COLO829 (cell line): ENCODE data around the gene STARD9.
"Not testable (repeated sequence)": the region's sequence is repeated elsewhere in the genome, so short reads cannot be mapped to it uniquely, and the experiment has no call there.

Experiments used
- DNase-seq: peaks from one replicate; pipeline ENCODE4 v3.0.0; 2012; ENCODE audit warnings: low spot score

STARD9 gene

GRCh38 chr15:42729409-42729808, 154.0 kb downstream of the STARD9 start:
- DNase-seq, result no peak

- DNase-seq, result no peak
Measured at GRCh38 chr15:42730135-42730534, 154.7 kb downstream of the STARD9 start.

GRCh38 chr15:42730536-42730935, 155.1 kb downstream of the STARD9 start:
- DNase-seq, result no peak

- DNase-seq, result no peak
Measured at GRCh38 chr15:42731461-42731860, 156.1 kb downstream of the STARD9 start.

- no peak for DNase-seq
Measured at GRCh38 chr15:42732095-42732827, 156.9 kb downstream of the STARD9 start.

- no peak for DNase-seq
Measured at GRCh38 chr15:42733027-42733426, 157.6 kb downstream of the STARD9 start.

- DNase-seq, result no peak
Measured at GRCh38 chr15:42734076-42734672, 158.8 kb downstream of the STARD9 start.

- DNase-seq, result no peak
Measured at GRCh38 chr15:42735382-42736165, 160.2 kb downstream of the STARD9 start.

GRCh38 chr15:42736178-42736792, 160.9 kb downstream of the STARD9 start:
- DNase-seq, result no peak

- DNase-seq, result peak; percentile 85
Measured at GRCh38 chr15:42736793-42737528, 161.6 kb downstream of the STARD9 start, which contains the start of gene CDAN1. Gene CDAN1 (minus strand): TSS chr15:42737128. CDS start chr15:42737102, 26 bp downstream.

GRCh38 chr15:42737529-42738328, 162.3 kb downstream of the STARD9 start:
- DNase-seq, result no peak

GRCh38 chr15:42741710-42742109, 166.3 kb downstream of the STARD9 start:
- DNase-seq, result no peak

GRCh38 chr15:42742149-42742548, 166.7 kb downstream of the STARD9 start:
- no peak for DNase-seq

GRCh38 chr15:42744195-42744594, 168.8 kb downstream of the STARD9 start:
- DNase-seq, result no peak

GRCh38 chr15:42749266-42749665, 173.9 kb downstream of the STARD9 start:
- DNase-seq, result no peak

- DNase-seq, result no peak
Measured at GRCh38 chr15:42750306-42750705, 174.9 kb downstream of the STARD9 start.

- no peak for DNase-seq
Measured at GRCh38 chr15:42759093-42759492, 183.7 kb downstream of the STARD9 start.

- no peak for DNase-seq
Measured at GRCh38 chr15:42760759-42761158, 185.4 kb downstream of the STARD9 start.

- DNase-seq, result not testable (repeated sequence)
Measured at GRCh38 chr15:42761813-42762212, 186.4 kb downstream of the STARD9 start.

- DNase-seq, result not testable (repeated sequence)
Measured at GRCh38 chr15:42764154-42764731, 188.8 kb downstream of the STARD9 start.
